ENCODE data around the gene GPRIN1.

Gene GPRIN1

DNA sequence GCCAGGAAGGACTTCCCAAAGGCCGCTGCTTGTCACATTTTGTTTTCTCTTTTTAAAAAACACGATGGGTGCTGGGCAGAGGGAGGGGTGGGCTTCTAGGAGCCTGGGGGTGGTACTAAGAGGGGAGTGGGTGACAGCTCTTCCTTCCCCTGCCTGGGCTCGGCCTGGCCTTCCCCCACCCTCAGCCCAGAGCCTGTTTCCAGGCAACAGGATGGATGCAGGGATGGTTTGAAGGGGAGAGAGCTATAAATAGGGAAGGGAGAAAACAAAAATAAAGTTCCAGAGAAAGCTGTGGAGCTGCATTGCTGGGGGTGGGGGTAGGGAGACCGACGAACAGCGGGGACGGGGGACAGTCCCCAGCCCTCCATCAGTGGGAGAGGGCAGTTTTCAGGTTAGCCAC, 6.6 kb upstream of the GPRIN1 start:
- DNase-seq (ENCODE audit: low read depth), result no peak
- no peak overlapping the region for H3K4me3 ChIP-seq (ENCODE audit: low read length)
- TF ChIP-seq, protein P1, sequence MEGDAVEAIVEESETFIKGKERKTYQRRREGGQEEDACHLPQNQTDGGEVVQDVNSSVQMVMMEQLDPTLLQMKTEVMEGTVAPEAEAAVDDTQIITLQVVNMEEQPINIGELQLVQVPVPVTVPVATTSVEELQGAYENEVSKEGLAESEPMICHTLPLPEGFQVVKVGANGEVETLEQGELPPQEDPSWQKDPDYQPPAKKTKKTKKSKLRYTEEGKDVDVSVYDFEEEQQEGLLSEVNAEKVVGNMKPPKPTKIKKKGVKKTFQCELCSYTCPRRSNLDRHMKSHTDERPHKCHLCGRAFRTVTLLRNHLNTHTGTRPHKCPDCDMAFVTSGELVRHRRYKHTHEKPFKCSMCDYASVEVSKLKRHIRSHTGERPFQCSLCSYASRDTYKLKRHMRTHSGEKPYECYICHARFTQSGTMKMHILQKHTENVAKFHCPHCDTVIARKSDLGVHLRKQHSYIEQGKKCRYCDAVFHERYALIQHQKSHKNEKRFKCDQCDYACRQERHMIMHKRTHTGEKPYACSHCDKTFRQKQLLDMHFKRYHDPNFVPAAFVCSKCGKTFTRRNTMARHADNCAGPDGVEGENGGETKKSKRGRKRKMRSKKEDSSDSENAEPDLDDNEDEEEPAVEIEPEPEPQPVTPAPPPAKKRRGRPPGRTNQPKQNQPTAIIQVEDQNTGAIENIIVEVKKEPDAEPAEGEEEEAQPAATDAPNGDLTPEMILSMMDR (IDR thresholded peaks at IDR 0.05; ENCODE audit: insufficient read depth, low read depth, low read length, missing control alignments), result no peak

DNA sequence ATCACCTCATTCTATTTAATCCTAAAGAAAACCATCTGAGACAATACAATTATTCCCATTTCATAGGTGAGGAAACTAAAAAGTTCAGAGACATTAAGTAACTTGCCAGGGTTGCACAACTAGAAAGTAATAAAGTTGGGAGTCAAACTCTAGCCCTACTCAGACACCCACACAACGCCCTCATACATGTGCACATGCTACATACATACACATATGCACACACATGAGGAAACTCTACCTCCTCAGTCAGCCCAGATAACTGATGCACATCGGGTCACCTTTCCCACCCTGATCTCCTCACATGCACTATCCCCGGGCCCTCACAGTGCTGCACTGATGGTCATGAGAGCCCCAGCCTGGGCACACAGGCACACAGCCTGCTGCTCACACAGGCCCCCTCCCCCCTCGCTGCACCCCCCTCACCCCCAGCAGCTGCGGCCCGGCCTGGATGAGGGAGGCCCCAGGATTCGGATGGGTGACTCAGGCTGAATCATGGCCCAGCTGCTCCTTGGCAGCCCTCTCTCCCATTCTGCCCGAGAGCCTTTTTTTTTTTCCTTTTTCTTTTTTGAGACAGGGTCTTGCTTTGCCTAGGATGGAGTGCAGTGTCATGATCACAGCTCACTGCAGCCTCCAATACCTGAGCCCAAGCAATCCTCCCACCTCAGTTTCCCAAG, 5.0 kb upstream of the GPRIN1 start:
- peak; percentile 78 for DNase-seq (ENCODE audit: low read depth)
- H3K4me3 ChIP-seq (ENCODE audit: low read length), result no peak overlapping the region
- TF ChIP-seq, protein P1 (IDR thresholded peaks at IDR 0.05; ENCODE audit: insufficient read depth, low read depth, low read length, missing control alignments), result no peak

DNA sequence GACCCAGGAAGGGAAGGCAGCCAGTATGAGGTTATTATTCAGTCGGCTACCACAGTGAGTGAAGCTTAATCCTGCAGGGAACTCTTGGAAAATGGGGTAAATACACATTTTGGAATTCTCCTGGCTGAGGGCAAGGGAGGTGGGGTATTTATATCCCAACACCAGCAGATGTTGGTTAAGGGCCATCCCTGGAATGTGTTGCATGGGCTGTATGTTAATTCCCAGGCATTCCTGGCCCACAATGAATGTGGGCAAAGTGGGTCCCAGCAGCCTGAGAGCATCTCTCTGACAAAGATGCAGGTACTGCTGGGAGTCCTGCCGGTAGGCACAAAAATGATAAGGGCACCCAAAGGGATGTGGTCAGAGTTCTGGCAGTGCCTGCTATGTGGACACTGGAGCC, 2.9 kb upstream of the GPRIN1 start:
- no peak overlapping the region for H3K4me3 ChIP-seq (ENCODE audit: low read length)
- TF ChIP-seq, protein P1 (IDR thresholded peaks at IDR 0.05; ENCODE audit: insufficient read depth, low read depth, low read length, missing control alignments), result no peak
- no peak for DNase-seq (ENCODE audit: low read depth)

DNA sequence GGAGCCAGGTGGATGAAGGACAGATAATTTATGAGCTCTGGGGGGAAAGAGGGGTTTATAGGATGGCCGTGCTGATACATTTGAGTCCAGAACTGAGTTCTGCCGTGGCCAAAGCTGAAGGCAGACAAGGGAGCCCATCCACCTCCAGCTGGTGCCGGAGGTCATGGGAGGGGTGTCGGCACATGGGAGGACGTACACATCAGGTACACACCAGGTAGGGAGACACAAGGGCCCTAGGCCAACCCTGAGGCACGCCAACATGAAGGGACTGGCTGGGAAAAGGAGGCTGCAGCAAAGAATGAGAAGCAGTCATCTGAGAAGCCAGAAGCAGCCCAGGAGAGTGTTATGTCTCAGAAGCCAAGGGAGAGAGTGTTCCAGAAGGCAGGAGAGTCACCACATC, 2.1 kb upstream of the GPRIN1 start:
- no peak for DNase-seq (ENCODE audit: low read depth)
- TF ChIP-seq, protein P1 (IDR thresholded peaks at IDR 0.05; ENCODE audit: insufficient read depth, low read depth, low read length, missing control alignments), result no peak
- no peak overlapping the region for H3K4me3 ChIP-seq (ENCODE audit: low read length)

DNA sequence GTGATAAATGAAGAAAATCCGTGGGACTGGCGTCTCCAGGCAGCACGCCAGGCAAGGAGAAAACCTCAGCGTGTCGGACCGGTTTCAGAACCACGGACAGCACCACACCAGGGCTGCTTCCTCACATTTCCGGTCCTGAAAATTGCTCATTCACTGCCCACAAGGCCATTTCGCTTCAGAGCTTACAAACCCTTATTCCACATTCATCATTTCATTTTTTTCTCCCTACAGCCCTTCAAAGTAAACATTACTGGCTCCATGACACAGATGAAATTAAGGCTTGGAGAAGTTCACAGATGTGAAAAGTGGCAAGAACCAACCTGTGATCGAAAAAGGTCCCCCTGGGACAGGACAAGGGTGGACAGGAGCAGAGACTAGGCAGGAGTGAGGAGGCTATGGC, 1.5 kb upstream of the GPRIN1 start:
- TF ChIP-seq, protein P1 (IDR thresholded peaks at IDR 0.05; ENCODE audit: insufficient read depth, low read depth, low read length, missing control alignments), result no peak
- DNase-seq (ENCODE audit: low read depth), result peak; percentile 88
- H3K4me3 ChIP-seq (ENCODE audit: low read length), result no peak overlapping the region

DNA sequence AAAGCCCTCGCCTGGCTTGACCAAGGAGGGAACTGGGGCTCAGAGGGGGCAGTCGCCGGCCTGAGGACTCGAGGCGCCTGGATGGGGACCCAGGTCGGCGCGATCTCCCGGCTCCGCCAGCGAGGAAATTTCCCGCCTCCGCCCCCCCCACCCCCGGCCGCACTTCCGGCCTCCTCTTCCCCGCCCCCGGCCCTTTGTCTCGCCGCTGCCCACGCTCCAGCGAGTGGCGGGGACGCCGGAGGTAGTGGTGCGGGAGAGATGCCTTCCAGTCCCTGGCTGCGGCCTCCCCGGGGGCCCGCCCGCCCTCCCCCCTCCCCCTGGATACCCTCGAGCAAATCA, 448 bp upstream of the GPRIN1 start:
- TF ChIP-seq, protein P1 (IDR thresholded peaks at IDR 0.05; ENCODE audit: insufficient read depth, low read depth, low read length, missing control alignments), result no peak
- peak overlapping the region; percentile 56 for H3K4me3 ChIP-seq (ENCODE audit: low read length)
- DNase-seq (ENCODE audit: low read depth), result no peak

Measured in epithelial cell of esophagus (primary cell).